ENCODE measurements around the gene GNRH2. TPM values are rescaled to one million over a fixed set of nuclear protein-coding genes. Genes with fewer than 3 reads are reported as not detected.

Gene GNRH2
- total and polyA plus RNA-seq, 10 of the 15 experiments (the other 5 are each of a cell fraction or from before 2014, with no cell fraction given) = 0.12 to 0.85 (median 0.31) TPM; not detected in 7

- no peak overlapping the region for H3K27ac ChIP-seq (ENCODE audit: control insufficient read depth, insufficient read depth)
- no peaks in the 10 kb centered on the region for H3K9me3 ChIP-seq (replicated peaks; ENCODE audit: control insufficient read depth, insufficient read depth, low read length)
- peak overlapping the region; percentile 31 for H3K4me2 ChIP-seq (ENCODE audit: control insufficient read depth, insufficient read depth)
- peaks cover 14% of the 10 kb centered on the region for H3K4me1 ChIP-seq (ENCODE audit: control insufficient read depth, insufficient read depth, low read length)
- ChIA-PET RAD21 (ENCODE audit: unreplicated experiment) (interaction anchor here (0.9 kb wide), 1 partner anchor 14 kb away, joined by 3 read pairs; no protein-coding TSS in a partner anchor), SMC1A (ENCODE audit: uncharacterized antibody, unreplicated experiment) (interaction anchor here (2.2 kb wide), 1 partner anchor 10 kb away, joined by 5 read pairs; no protein-coding TSS in a partner anchor), CTCF (interaction anchor here (2.5 kb wide), 1 partner anchor 14 kb away, joined by 11 read pairs; no protein-coding TSS in a partner anchor), POLR2A (no interaction called here)
- 31% methylated on average over 23 of the region's 23 CpGs for WGBS (ENCODE audit: insufficient coverage, insufficient replicate concordance, low lambda C conversion rate, missing lambda C conversion rate)
- DNase-seq (ENCODE audit: low read depth, low spot score) (no peak), FAIRE-seq (no peak), ATAC-seq (peak; percentile 78)
- in situ Hi-C loops (cut with MboI) = no loop called here
- no peaks in the 10 kb centered on the region for H4K20me1 ChIP-seq (ENCODE audit: control insufficient read depth, insufficient read depth)
- no peaks in the 10 kb centered on the region for H3K79me2 ChIP-seq (ENCODE audit: control insufficient read depth, insufficient read depth, low read length)
- BruUV-seq (replicated peaks) = no TSS peak
- no peak overlapping the region for H2AFZ ChIP-seq (ENCODE audit: control insufficient read depth, low read depth, low read length)
- intact Hi-C loops (cut with micrococcal nuclease; ENCODE audit: unreplicated experiment) = no loop called here
- no peak overlapping the region for H3K9ac ChIP-seq (ENCODE audit: control insufficient read depth, insufficient read depth, low read length)
- no peaks in the 10 kb centered on the region; a peak in 1 of 4 replicates for H3K27me3 ChIP-seq (replicated peaks in 1 of 2; ENCODE audit: control insufficient read depth in 2 of 2, insufficient read depth in 2 of 2, low read length in 1 of 2)
- H3K36me3 ChIP-seq (ENCODE audit: control insufficient read depth in 2 of 2, insufficient read depth in 2 of 2, low read length in 1 of 2) = no peaks in the 10 kb centered on the region
- TF ChIP-seq PAX5 (IDR thresholded peaks at IDR 0.05; ENCODE audit: borderline replicate concordance, low read depth, low read length) (peak; percentile 83), ZNF24 (IDR thresholded peaks at IDR 0.05) (no peak), BHLHE40 (IDR thresholded peaks at IDR 0.05; ENCODE audit: borderline replicate concordance in 1 of 2, low read depth in 2 of 2, low read length in 1 of 2) (peak in 1 of 2 experiments; percentile 6; a peak in 1 of 4 replicates)
- no peak overlapping the region for H3K4me3 ChIP-seq
Observed at GRCh38 chr20:3067139-3068014, 24.0 kb downstream of the GNRH2 start.

GRCh38 chr20:3068075-3068474 lies 24.7 kb downstream of the GNRH2 start:
- POLR2A ChIA-PET = no interaction called here
- peak; percentile 57 for FAIRE-seq
- Histone ChIP-seq H3K9me3 (replicated peaks; ENCODE audit: control insufficient read depth, insufficient read depth, low read length) (no peaks in the 10 kb centered on the region; the same call in 2 of the 3 replicates), H2AFZ (ENCODE audit: control insufficient read depth, low read depth, low read length) (no peak overlapping the region), H3K27me3 (replicated peaks in 1 of 2; ENCODE audit: control insufficient read depth in 2 of 2, insufficient read depth in 2 of 2, low read length in 1 of 2) (peaks cover 0 to 2% of the 10 kb centered on the region in 2 experiments; a peak in 3 of 4 replicates), H3K9ac (ENCODE audit: control insufficient read depth, insufficient read depth, low read length) (no peak overlapping the region), H3K36me3 (ENCODE audit: control insufficient read depth in 2 of 2, insufficient read depth in 2 of 2, low read length in 1 of 2) (no peaks in the 10 kb centered on the region), H3K79me2 (ENCODE audit: control insufficient read depth, insufficient read depth, low read length) (no peaks in the 10 kb centered on the region), H3K4me3 (no peak overlapping the region), H3K4me2 (ENCODE audit: control insufficient read depth, insufficient read depth) (peak overlapping the region; percentile 31), H3K27ac (ENCODE audit: control insufficient read depth, insufficient read depth) (no peak overlapping the region), H4K20me1 (ENCODE audit: control insufficient read depth, insufficient read depth) (no peaks in the 10 kb centered on the region), H3K4me1 (ENCODE audit: control insufficient read depth, insufficient read depth, low read length) (peaks cover 14% of the 10 kb centered on the region)
- ATAC-seq = peak; percentile 81
- SMC1A ChIA-PET (ENCODE audit: uncharacterized antibody, unreplicated experiment) = interaction anchor here (2.2 kb wide), 1 partner anchor 9 kb away, joined by 5 read pairs; no protein-coding TSS in a partner anchor
- 2% methylated on average over 8 of the region's 8 CpGs for WGBS (ENCODE audit: insufficient coverage, insufficient replicate concordance, low lambda C conversion rate, missing lambda C conversion rate)
- BruUV-seq (replicated peaks) = no TSS peak
- no peak for DNase-seq (ENCODE audit: low read depth, low spot score)
- CTCF ChIA-PET = interaction anchor here (2.5 kb wide), 1 partner anchor 15 kb away, joined by 11 read pairs; no protein-coding TSS in a partner anchor
- in situ Hi-C loops (cut with MboI) = no loop called here
- intact Hi-C loops (cut with micrococcal nuclease; ENCODE audit: unreplicated experiment) = no loop called here
- RAD21 ChIA-PET (ENCODE audit: unreplicated experiment) = no interaction called here
- TF ChIP-seq EZH2 (IDR thresholded peaks at IDR 0.05; ENCODE audit: borderline replicate concordance, control insufficient read depth, low read depth, low read length) (no peak), MYC (IDR thresholded peaks at IDR 0.05; ENCODE audit: insufficient read depth, insufficient read length, insufficient replicate concordance, low read length, severe bottlenecking) (no peak), RELA (IDR thresholded peaks at IDR 0.05; ENCODE audit: borderline replicate concordance, partially characterized antibody) (no peak), HCFC1 (IDR thresholded peaks at IDR 0.05; ENCODE audit: low read length) (no peak), E4F1 (IDR thresholded peaks at IDR 0.05; ENCODE audit: borderline replicate concordance, partially characterized antibody) (no peak), MTA3 (IDR thresholded peaks at IDR 0.05; ENCODE audit: borderline replicate concordance, low read length) (no peak), NFXL1 (IDR thresholded peaks at IDR 0.05; ENCODE audit: borderline replicate concordance) (no peak), PML (IDR thresholded peaks at IDR 0.05; ENCODE audit: low read length) (no peak), PKNOX1 (IDR thresholded peaks at IDR 0.05) (0 out of 2 replicates have a peak, but pooled peaks have one; percentile 5)

All from GM12878 (cell line).